Hepatocyte (in vitro differentiated cells): ENCODE results near the gene ARHGAP40. TPM values are rescaled to one million over a fixed set of nuclear protein-coding genes. Genes with fewer than 3 reads are reported as not detected.

Experiments used
- DNase-seq: peaks from one replicate; pipeline ENCODE4 v3.0.0-alpha.2; 2016; ENCODE audit warnings: low spot score
- H2AFZ ChIP-seq: fragments of 200-600 bp; sonication (generic); 2 replicates; pipeline ENCODE4 v1.6.0; 2016; ENCODE audit warnings: antibody characterized with exemption, mild to moderate bottlenecking
- H3K27ac ChIP-seq: fragments of 200-600 bp; sonication (generic); 2 replicates; pipeline ENCODE4 v1.5.1; 2016; ENCODE audit warnings: mild to moderate bottlenecking
- H3K27me3 ChIP-seq: fragments of 200-600 bp; sonication (generic); 2 replicates; pipeline ENCODE4 v1.6.1; 2016
- H3K36me3 ChIP-seq: fragments of 200-600 bp; sonication (generic); replicated peaks from 2 replicates; pipeline ENCODE4 v1.5.1; 2016; ENCODE audit warnings: low read depth; ENCODE audit not compliant: insufficient read depth
- H3K4me1 ChIP-seq: fragments of 200-600 bp; sonication (generic); 2 replicates; pipeline ENCODE4 v1.5.1; 2016; ENCODE audit warnings: mild to moderate bottlenecking, moderate library complexity; ENCODE audit not compliant: insufficient read depth
- H3K4me2 ChIP-seq: fragments of 200-600 bp; sonication (generic); 2 replicates; pipeline ENCODE4 v1.6.0; 2016
- H3K4me3 ChIP-seq: fragments of 200-600 bp; sonication (generic); 2 replicates; pipeline ENCODE4 v1.5.1; 2016; ENCODE audit warnings: mild to moderate bottlenecking
- H3K79me2 ChIP-seq: fragments of 200-600 bp; sonication (generic); 2 replicates; pipeline ENCODE4 v1.6.0; 2017; ENCODE audit warnings: mild to moderate bottlenecking
- H3K9me2 ChIP-seq: fragments of 200-600 bp; sonication (generic); replicated peaks from 2 replicates; pipeline ENCODE4 v1.6.0; 2017; ENCODE audit warnings: mild to moderate bottlenecking; ENCODE audit not compliant: insufficient read depth
- H3K9me3 ChIP-seq: fragments of 200-600 bp; sonication (generic); 2 replicates; pipeline ENCODE4 v1.5.1; 2016; ENCODE audit warnings: low read depth, mild to moderate bottlenecking
- H4K20me1 ChIP-seq: fragments of 200-600 bp; sonication (generic); 2 replicates; pipeline ENCODE4 v1.6.0; 2016; ENCODE audit warnings: mild to moderate bottlenecking; ENCODE audit not compliant: insufficient read depth, poor library complexity, severe bottlenecking
- CTCF ChIP-seq: fragments of 200-600 bp; sonication (generic); IDR thresholded peaks from 2 replicates; pipeline ENCODE4 v1.5.1; 2016; ENCODE audit warnings: antibody characterized with exemption, mild to moderate bottlenecking; ENCODE audit not compliant: poor library complexity
- EZH2 ChIP-seq: fragments of 200-600 bp; sonication (generic); IDR thresholded peaks from 2 replicates; pipeline ENCODE4 v1.6.1; 2016; ENCODE audit warnings: antibody characterized with exemption, mild to moderate bottlenecking, borderline replicate concordance
- EZH2phosphoT487 ChIP-seq: fragments of 200-600 bp; sonication (generic); IDR thresholded peaks from one replicate; pipeline ENCODE4 v1.6.1; 2018; ENCODE audit warnings: antibody characterized with exemption, mild to moderate bottlenecking, low read depth, moderate library complexity; ENCODE audit not compliant: unreplicated experiment, severe bottlenecking
- WGBS: methylation state at CpG from one replicate; pipeline ENCODE4 v1.1.6; 2016; ENCODE audit warnings: low lambda C conversion rate; ENCODE audit errors: missing lambda C conversion rate; 5-methylcytosine and 5-hydroxymethylcytosine counted together
- polyA plus RNA-seq: library from polyadenylated mRNA; unstranded; fragments of >200 nt; fragmentation: Nextera tagmentation; extraction: Ambion mirVana; gene quantifications from 2 replicates; pipeline ENCODE4 v1.2.1, GENCODE V29; 2016
- total RNA-seq: library from RNA; depleted of rRNA; stranded (reverse); fragments of >200 nt; gene quantifications from 2 replicates; pipeline ENCODE4 v1.2.3, GENCODE V29; 2014

The ARHGAP40 gene
- total and polyA plus RNA-seq, 2 experiments from 2014 or later: 1.1 to 1.2 TPM

- Histone ChIP-seq H4K20me1 (no peaks in the 10 kb centered on the region), H3K27ac (no peak overlapping the region), H3K27me3 (peaks cover 25% of the 10 kb centered on the region), H3K79me2 (no peaks in the 10 kb centered on the region), H3K4me3 (peak overlapping the region; percentile 54), H2AFZ (no peak overlapping the region), H3K9me3 (no peaks in the 10 kb centered on the region), H3K36me3 (no peaks in the 10 kb centered on the region), H3K9me2 (no peaks in the 10 kb centered on the region), H3K4me2 (peak overlapping the region; percentile 94), H3K4me1 (no peaks in the 10 kb centered on the region)
- no peak for DNase-seq
- 52% methylated on average over 5 of the region's 5 CpGs for WGBS
- TF ChIP-seq EZH2: no peak
- TF ChIP-seq EZH2phosphoT487: no peak
- TF ChIP-seq CTCF: no peak
These were observed 71.7 kb downstream of the ARHGAP40 start for GRCh38 chr20:38673261-38673660.

- H2AFZ ChIP-seq: peak overlapping the region; percentile 62
- peaks cover 25% of the 10 kb centered on the region for H3K27me3 ChIP-seq
These were observed 72.1 kb downstream of the ARHGAP40 start for GRCh38 chr20:38673725-38674091.

GRCh38 chr20:38674092-38674764, 72.6 kb downstream of the ARHGAP40 start:
- H3K9me3 ChIP-seq: no peaks in the 10 kb centered on the region
- H3K27me3 ChIP-seq: peaks cover 25% of the 10 kb centered on the region
- H3K4me3 ChIP-seq: peak overlapping the region; percentile 54
- no peaks in the 10 kb centered on the region for H3K4me1 ChIP-seq
- H2AFZ ChIP-seq: peak overlapping the region; percentile 62
- no peaks in the 10 kb centered on the region for H3K79me2 ChIP-seq
- H3K27ac ChIP-seq: no peak overlapping the region
- H3K4me2 ChIP-seq: peak overlapping the region; percentile 94
- TF ChIP-seq CTCF (no peak), EZH2phosphoT487 (no peak), EZH2 (no peak)
- H3K36me3 ChIP-seq: no peaks in the 10 kb centered on the region
- DNase-seq: peak; percentile 85
- H3K9me2 ChIP-seq: no peaks in the 10 kb centered on the region
- under 1% methylated on average over 67 of the region's 75 CpGs for WGBS
- H4K20me1 ChIP-seq: no peaks in the 10 kb centered on the region

More at GRCh38 chr20:38673725-38674091, 72.1 kb downstream of the ARHGAP40 start:
- H3K36me3 ChIP-seq: no peaks in the 10 kb centered on the region
- peak overlapping the region; percentile 54 for H3K4me3 ChIP-seq
- TF ChIP-seq CTCF (no peak), EZH2phosphoT487 (no peak), EZH2 (no peak)
- no peaks in the 10 kb centered on the region for H3K4me1 ChIP-seq
- peak; percentile 41 for DNase-seq
- H3K9me2 ChIP-seq: no peaks in the 10 kb centered on the region
- no peaks in the 10 kb centered on the region for H4K20me1 ChIP-seq
- peak overlapping the region; percentile 94 for H3K4me2 ChIP-seq
- no peaks in the 10 kb centered on the region for H3K79me2 ChIP-seq
- no peaks in the 10 kb centered on the region for H3K9me3 ChIP-seq
- no peak overlapping the region for H3K27ac ChIP-seq
- WGBS: 2% methylated on average over 13 of the region's 13 CpGs
